ENCODE data around the gene SRSF9. TPM values are rescaled to one million over a fixed set of nuclear protein-coding genes. Genes with fewer than 3 reads are reported as not detected.
A peak's percentile ranks its signal among the peaks of the same experiment; 100 is the strongest.

SRSF9 gene
- total and polyA plus RNA-seq, 2 of the 13 experiments (the other 11 are each of a cell fraction or from before 2014, with no cell fraction given) = 125 to 144 TPM

GRCh38 chr12:120469450-120470149 lies at the start of gene SRSF9 (continued):
- TF ChIP-seq HDAC1 (CRISPR knock-in tag; IDR thresholded peaks at IDR 0.05) = peak; percentile 69; the same call in 1 of the 2 replicates
- no peak for TF ChIP-seq SATB2 (CRISPR knock-in tag; IDR thresholded peaks at IDR 0.05)
- TF ChIP-seq HNRNPLL (IDR thresholded peaks at IDR 0.05; ENCODE audit: low read depth, low read length, poor library complexity, severe bottlenecking) = peak; percentile 69
- TF ChIP-seq ZFP36 (IDR thresholded peaks at IDR 0.05; ENCODE audit: borderline replicate concordance, low read depth, low read length, partially characterized antibody) = no peak
- peak; percentile 63; the same call in 1 of the 2 replicates for TF ChIP-seq ZNF556 (CRISPR knock-in tag; IDR thresholded peaks at IDR 0.05; ENCODE audit: borderline replicate concordance)
- TF ChIP-seq ATF5 (CRISPR knock-in tag; IDR thresholded peaks at IDR 0.05; ENCODE audit: low read depth) = no peak
- TF ChIP-seq ATF2 (CRISPR knock-in tag; IDR thresholded peaks at IDR 0.05) = peak; percentile 62; the same call in 1 of the 2 replicates
- no peak for TF ChIP-seq ZSCAN20 (CRISPR knock-in tag; IDR thresholded peaks at IDR 0.05; ENCODE audit: borderline replicate concordance)
- TF ChIP-seq DDIT3 (CRISPR knock-in tag; IDR thresholded peaks at IDR 0.05) = no peak
- TF ChIP-seq MYC (CRISPR knock-in tag; IDR thresholded peaks at IDR 0.05; ENCODE audit: borderline replicate concordance) = peak; percentile 77
- no peak for TF ChIP-seq CENPX (CRISPR knock-in tag; IDR thresholded peaks at IDR 0.05)
- TF ChIP-seq ESRRA (CRISPR knock-in tag; IDR thresholded peaks at IDR 0.05; ENCODE audit: low read depth) = 0 out of 2 replicates have a peak, but pooled peaks have one; percentile 34
- 0 out of 2 replicates have a peak, but pooled peaks have one; percentile 71 for TF ChIP-seq ZNF337 (CRISPR knock-in tag; IDR thresholded peaks at IDR 0.05; ENCODE audit: borderline replicate concordance, low read depth)
- TF ChIP-seq THAP8 (CRISPR knock-in tag; IDR thresholded peaks at IDR 0.05; ENCODE audit: borderline replicate concordance) = no peak
- no peak for TF ChIP-seq ATM (IDR thresholded peaks at IDR 0.05; ENCODE audit: borderline replicate concordance)
- TF ChIP-seq ZNF10 (CRISPR knock-in tag; IDR thresholded peaks at IDR 0.05; ENCODE audit: borderline replicate concordance, low read depth) = no peak
- no peak for TF ChIP-seq PRDM4 (CRISPR knock-in tag; IDR thresholded peaks at IDR 0.05; ENCODE audit: borderline replicate concordance)
- TF ChIP-seq ZNF800 (CRISPR knock-in tag; IDR thresholded peaks at IDR 0.05) = peak; percentile 71
- no peak for TF ChIP-seq ZNF333 (CRISPR knock-in tag; IDR thresholded peaks at IDR 0.05; ENCODE audit: borderline replicate concordance)
- TF ChIP-seq SAP130 (CRISPR knock-in tag; IDR thresholded peaks at IDR 0.05; ENCODE audit: low read depth) = peak; percentile 82
- no peak; the same call in 1 of the 2 replicates for TF ChIP-seq ZNF670 (CRISPR knock-in tag; IDR thresholded peaks at IDR 0.05; ENCODE audit: borderline replicate concordance)

All from HepG2 (cell line).